ENCODE measurements around the gene GATD1.

GATD1 gene

DNA sequence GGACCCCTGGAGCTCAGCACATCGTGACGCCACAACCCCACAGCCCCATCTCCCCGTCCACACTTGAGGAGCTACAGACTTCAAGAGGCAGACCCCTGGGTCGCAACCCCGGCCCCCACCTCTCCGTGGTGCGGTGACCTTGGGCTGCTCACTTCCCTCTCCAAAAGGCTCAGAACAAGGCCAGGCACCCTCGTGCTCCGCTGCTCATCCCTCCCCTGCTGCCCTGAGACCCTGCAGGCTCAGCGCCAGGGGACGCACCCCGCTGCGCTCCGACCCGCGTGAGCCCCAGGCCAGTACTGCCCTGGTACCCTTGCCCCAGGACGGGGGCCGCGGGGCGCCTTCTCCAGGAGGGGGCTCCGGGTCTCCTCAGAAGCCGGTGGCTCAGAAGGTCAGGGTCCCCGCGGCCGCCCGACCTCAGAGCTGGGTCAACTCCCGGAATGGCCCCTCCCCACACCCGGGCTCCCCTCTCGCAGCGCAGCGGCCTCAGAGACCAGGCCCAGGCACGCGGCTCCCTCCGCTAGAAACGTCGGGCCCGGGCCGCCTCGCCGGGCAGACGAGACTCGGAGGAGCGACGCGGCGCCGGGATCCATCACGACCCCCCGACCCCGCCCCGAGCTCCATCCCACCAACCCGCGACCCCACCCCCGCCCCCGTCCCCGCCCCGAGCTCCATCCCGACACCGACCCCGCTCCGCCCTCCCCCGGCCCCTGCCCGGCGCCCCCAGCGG lies 563 bp downstream of the GATD1 start:
- DNase-seq = no peak

DNA sequence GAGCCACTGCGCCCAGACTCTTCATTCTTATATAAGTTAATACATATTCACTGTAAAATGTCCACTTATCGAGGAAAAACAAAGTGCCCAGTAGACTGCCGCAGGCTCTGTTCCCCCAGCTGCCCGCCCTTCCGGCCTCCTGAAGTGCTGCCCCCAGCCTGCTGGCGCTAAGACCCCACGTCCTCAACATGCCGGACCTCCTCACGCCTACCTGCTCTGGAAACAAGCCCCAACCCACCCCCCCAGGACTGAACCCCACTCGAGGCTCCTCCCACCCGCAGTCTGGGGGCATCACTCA lies 1.1 kb downstream of the GATD1 start:
- DNase-seq = no peak

DNA sequence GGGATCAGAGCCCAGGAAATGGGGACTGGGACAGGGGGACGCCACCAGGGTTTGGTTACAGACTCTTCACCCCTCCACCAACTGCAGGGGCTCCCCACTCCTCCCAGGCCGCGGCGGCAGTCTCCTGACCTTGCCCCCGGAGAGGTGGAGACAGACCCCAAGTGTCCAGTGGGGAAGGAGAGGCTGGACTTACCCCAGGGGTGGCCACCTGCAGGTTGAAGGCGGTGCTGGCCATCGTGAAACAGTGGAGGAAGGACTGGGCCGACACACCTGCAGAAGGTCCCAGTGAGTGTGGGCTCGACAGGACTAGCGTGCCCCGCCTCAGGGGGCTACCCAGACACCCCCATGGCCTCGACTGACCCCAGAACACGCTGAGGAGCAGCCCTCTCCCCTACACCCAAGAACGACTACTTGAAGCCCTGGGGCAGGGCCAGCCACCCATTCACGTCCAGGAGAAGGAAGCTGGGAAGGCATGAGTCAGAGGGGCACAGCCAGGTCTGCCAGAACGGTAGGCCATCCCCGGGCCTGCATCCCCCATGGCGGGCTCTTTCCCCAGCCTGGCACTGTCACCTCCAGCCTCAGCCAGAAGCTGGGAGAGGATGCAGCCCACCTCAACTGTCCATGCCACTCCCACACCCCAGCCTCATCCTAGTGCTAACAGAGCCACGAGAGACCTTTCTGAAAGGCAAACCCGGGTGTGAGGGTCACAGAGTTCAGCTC lies 2.3 kb downstream of the GATD1 start:
- no peak for DNase-seq

DNA sequence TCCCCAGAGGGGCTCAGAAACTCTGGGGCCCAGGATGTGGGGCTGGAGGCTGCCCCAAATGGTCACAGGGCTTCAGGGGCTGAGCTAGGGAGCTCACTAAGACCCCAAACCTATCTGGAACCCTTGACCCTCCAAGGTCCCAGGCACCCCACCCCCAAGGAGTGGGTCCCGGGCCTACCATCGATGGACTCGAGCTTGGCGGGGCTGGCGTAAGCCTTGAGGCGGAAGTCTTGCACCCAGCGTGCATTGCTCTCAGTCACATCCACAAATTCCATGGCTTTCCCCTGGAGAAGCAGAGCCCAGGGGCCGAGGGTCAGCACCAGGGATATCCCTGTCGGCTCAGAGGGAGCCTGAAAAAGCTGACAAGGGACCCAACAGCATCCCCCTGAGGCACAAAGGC lies 3.5 kb downstream of the GATD1 start:
- no peak for DNase-seq

DNA sequence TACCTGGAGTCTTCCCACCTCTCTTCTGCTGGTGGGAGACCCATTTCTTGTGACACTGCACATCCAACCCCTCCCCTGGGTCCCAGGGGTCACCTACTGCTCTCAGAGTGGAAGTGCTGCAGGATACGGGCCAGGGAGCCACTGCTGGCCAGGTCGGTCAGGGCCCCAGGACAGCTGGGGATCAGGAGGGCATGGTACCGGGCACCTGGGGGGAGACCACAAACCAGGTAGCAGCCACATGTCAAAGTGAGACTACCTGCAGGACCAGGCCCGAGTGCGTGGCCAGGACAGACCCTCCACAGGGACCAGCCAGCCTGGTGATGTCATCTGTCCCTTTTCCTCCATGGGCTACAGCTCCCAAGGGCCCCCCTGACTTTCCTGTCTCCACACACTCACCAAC lies 3.9 kb downstream of the GATD1 start:
- DNase-seq = no peak

DNA sequence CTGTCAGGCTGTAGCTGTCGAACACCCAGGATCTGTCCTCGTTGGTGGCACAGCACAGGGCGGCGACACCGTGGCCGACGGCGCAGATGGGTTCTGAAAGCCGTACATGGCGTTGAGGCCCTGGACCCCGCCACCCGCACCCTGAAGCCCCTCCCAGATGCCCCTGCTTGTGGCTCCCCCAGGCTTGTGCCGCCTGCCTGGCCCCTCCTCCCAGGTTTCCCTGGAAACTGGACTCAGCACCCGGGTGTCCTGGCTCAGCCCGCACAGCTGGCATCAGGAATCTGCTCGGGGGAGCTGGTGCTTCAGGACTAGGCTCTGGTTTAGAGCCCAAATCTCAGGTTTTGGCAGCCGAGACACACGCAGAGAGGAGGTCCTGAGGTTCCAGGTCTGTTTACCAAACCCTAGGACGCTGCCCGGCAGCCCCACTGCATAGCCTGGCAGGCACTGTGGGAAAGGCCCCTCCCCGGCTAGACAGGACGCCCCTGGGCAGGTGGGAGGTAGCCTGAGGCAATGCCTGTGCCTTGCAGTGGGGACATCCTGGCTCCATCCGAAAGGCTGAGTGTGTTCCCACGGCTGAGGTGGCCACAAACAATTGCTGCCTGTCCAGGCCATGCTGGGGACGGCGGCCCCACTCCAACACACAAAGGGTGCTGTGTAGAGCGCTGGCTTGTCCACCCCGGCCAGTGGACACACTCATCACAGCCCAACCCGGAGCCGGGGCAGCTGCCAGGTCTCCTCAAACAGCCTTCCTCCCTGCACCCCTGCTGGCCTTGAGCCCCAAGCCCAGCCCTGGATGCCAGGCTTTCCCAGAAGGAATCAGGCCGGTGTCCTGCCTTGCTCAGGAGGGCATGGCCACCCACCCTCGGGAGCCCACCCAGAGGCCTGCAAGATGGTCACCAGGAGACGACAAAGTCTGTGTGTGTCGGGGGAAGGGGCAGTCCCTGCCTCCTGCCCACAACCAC lies 4.6 kb downstream of the GATD1 start:
- no peak for DNase-seq

DNA sequence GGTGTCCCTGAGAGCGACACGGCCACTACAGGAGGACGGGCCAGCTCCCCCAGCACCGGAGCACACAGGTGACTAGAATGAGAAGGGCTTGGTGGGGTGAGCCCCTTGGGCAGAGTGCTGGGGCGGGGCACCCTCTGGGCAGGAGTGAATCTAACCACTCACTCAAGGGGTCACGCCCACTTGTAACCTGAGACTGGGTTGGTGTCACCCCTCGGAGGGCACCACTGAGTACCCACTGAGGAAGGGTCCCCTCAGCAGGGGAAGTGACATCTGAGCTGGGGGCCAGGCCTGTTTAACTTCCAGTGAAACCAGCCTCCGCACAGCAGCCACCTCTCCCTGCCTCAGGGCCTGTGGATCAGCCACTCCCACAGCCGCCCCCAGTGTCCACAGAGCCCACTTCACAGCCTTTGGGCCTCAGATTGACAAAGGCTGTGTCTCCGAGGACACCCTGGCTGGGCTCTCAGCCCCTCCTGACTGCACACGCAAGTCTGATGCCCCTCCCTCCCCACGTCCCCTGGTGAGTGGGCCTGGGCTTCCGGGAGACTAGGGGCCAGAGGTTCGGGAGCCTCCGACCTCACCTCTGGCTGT lies 5.6 kb downstream of the GATD1 start:
- DNase-seq = no peak

DNA sequence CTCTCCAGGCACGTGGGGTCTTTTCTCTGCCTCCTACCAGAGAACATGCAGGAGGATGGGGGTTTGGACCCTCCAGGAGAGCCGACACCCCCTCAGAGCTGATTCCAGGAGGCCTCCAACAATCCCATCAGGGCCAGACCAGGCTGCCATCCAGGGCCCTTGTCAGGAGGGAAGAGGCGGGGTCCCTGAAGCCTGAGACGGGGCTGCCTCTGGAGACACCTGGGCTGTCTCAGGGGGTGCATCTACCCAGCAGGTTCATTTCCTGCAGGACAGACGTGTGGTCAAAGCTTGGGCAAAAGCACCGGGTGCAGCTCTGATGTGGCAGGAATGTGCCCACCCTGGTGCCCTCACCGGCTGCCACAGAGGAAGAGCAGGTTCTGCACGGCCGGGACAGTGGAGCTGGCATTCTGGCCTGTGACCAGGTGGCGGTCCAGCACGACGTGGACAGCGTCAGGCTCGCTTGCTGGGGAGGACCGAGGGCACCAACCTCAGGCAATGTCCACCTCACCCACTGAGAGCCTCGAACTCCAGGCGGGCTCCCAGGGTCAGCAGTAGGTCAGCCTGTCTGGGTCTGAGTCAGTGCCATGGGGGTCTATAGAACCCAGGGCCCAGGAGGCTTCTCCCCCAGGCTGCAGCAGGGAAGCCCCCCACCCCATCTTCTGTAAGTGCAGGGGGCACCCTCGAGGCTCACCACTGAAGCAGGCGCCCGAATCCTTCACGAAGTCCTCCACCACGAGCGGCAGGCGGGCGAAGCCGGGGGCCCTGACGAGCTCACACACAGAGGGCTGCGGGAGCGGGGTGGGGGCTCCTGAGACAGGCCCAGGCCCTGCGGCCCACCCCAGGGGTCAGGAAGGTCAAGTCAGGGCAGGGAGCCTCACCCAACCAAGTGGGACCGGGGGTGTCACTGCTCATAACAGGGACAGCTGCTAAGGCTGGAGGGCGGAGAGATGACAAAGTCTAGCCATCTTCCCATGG lies 6.4 kb downstream of the GATD1 start:
- DNase-seq = no peak

DNA sequence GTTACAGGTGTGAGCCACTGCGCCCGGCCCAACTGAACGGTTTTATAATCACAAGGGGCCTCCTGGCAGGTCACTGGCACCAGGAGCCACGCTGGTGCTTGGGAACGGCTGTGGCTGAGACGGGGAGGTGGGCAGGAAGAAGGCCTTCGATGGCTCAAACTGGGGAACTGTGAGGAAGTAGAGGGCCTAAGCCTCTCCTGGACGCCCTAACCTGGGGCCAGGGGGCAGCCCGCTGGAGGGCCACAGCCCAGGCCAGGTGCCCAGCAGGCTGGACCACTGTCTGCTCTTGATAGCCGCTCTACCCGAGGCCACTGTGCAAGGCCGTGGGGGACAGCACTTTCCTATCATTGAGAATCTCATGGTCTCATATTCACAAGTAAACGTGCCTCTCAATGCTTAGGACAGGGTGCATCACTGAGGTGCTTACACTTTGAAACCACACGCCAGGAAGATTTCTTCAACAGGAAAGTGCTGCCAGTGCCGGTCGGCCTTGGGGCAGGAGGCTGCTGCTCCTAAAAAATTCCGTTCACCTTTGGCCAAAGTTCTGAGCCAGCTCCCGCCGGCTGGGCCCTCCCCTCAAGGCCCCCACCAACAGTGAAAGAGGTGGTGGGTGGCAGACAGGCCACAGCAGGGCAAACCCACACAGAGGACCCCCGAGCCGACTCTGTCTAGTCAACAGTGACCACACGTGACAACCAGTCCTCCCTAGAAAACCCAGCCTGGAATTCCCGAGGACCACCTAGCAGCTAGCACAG lies 7.2 kb downstream of the GATD1 start:
- DNase-seq = no peak

DNA sequence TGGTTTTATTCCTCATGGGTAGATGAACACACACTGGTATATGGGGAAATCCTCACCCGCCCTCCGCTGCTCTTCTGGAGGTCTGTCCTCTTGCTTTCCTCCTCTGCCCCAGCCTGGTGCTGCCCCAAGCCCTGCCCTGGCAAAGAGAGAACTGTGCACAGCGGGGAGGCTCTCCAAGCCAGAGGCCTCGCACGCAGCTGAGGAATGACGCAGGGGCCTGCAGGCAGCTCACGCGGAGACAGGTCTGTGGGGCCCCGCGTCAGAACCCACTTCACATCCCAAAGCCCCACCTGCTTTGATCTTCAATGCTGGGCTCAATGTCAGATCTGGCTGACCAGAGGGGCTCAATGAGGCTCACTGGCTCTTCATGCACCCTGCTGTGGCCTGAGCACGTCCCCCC lies 10.0 kb downstream of the GATD1 start:
- no peak for DNase-seq

DNA sequence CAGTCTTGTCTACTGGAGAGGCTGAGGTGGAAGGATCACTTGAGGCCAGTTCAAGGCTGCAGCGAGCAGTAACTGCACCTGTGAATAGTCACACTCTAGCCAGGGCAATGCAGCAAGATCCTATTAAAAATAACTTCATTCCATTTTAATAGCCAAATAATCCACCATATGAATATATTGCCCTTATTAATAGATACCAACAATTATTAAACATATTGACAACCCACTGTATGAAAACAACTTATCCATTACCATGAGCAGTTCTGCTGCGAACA lies 10.4 kb downstream of the GATD1 start:
- no peak for DNase-seq

DNA sequence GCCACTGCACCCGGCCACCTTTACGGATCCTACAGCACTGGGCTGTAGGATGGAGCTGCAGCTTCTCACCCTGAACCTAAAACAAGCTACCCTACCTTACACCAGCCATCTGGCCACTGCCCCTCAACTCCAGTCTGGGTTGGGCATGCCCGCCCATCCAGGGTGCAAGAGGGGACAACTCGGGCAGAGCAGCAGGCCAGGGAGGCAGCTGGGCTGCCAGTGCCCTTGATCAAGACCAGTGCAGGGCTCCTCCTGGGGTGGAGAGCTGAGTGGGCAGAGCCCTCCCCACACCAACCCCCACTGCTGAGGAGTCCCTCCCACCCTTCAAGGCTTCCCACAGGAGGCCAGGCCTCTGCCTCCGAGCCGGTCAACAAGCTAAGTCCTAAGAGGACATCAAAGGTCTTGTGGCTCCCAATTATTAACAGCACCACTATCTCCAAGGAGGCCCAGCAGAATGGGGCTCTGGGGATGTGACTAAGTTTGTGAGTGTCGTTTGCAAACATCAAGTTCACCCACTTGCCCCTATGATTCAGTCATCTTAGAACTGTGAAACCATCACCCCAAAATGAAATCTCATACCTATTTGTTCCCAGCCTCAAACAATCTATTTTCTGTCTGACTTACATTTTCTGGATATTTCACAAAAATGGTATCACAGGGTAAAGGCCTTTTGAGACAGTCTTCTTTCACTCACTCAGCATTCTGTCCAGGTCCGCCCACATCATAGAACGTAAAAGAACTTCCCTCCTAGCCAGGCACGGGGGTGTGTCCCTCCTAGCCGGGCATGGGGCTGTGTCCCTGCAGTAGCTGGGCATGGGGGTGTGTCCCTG lies 11.0 kb downstream of the GATD1 start:
- no peak for DNase-seq

DNA sequence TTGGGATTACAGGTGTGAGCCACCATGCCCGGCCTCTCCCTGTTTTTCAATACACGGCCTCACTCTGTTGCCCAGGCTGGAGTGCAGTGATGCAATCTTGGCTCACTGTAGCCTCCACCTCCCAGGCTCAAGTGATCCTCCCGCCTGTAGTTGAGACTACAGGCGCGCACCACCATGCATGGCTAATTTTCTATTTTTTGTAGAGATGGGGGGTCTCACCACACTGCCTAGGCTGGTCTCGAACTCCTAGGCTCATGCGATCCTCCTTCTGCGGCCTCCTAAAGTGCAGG lies 11.5 kb downstream of the GATD1 start:
- no peak for DNase-seq

DNA sequence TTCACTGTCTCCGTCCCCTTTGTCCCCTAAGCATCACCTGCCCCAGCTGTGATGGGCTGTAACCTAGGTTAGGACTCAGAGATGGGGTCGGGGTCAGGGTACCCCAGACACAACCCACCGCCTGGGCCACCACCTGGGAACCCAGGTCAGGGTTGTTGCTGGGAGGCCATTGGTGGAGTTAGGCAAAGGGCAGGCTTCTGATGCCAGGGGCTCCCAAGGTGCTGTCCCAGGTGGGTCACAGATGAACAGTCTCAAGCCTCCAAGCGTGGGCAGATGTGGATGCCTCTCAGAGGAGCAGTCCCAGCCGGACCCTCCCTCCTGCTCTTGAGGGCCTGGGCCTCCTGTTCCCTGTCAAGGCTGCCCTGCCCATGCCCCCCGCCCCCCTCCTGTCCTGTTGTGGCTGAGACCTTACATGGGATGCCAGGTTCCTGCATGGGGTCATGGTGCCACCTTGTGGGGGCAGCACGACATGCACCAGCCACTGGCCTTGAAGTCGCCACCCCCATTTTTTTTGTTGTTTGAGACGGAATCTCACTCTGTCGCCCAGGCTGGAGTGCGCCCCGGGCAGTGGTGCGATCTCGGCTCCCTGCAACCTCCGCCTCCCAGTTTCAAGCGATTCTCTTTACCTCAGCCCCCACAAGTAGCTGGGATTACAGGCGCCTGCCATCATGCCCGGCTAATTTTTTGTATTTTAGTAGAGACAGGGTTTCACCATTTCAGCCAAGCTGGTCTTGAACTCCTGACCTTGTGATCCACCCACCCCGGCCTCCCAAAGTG lies 12.1 kb downstream of the GATD1 start:
- no peak for DNase-seq

DNA sequence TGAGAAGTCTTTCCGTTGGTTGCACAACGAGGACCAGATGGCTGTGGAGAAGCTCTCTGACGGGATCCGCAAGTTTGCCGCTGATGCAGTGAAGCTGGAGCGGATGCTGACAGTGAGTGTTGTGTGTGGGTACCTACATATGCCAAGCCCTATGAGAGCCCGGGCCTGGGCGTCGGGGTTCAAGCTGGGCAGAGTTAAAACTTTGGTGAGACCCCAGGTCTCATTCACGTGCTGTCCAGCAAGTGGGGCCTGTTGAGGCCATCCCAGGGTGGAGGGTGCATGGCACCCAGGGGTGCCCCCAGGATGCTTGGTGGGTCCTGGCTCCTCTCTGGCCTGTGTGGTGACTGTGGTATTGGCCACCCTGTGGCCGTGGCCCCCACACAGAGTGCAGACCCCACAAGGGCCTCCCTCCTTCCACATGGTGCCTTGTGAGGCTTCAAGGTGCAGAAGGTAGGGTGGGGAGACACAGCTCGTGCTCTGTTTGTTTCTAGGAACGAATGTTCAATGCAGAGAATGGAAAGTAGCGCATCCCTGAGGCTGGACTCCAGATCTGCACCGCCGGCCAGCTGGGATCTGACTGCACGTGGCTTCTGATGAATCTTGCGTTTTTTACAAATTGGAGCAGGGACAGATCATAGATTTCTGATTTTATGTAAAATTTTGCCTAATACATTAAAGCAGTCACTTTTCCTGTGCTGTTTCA lies 12.8 kb downstream of the GATD1 start:
- no peak for DNase-seq

DNA sequence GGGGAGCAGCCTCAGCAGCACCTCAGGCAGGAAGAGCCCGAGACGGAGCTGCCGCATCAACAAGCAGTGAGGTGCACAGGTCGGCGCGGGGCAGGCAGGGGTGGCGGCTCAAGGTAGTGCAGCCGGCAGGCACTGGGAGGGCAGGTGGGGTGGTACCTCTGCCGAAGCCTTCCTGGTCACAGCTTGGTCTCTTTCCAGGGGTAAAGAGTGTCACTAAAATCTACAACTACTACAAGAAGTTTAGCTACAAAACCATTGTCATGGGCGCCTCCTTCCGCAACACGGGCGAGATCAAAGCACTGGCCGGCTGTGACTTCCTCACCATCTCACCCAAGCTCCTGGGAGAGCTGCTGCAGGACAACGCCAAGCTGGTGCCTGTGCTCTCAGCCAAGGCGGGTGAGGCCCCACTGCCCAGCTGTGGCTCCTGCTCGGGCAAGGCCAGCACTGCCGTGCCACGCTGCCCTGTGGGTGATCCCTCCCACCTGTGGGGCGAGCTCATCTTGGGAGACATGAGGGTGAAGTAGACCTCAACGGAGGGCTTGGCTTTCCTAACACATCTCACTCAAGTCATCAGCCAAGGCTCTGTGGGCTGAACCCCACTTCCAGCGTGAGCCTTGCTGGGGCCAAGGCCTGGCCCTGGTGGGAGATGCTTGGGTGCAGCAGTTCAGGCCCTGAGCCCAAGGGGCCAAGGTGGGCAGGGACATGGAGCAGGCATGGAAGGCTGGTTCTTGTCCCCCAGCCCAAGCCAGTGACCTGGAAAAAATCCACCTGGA lies 13.6 kb downstream of the GATD1 start:
- no peak for DNase-seq

DNA sequence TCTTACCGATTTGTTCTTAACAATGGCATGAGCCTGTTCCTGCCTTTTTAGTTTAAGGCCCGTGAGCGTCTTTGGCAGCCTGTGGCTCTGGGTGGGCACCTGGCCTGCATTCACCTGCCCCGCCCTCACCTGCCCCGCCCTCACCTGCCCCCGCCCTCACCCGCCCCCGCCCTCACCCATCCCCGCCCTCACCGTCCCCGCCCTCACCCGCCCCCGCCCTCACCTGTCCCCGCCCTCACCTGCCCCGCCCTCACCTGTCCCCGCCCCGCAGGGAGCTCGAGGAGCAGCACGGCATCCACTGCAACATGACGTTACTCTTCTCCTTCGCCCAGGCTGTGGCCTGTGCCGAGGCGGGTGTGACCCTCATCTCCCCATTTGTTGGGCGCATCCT lies 14.2 kb downstream of the GATD1 start:
- DNase-seq = no peak

DNA sequence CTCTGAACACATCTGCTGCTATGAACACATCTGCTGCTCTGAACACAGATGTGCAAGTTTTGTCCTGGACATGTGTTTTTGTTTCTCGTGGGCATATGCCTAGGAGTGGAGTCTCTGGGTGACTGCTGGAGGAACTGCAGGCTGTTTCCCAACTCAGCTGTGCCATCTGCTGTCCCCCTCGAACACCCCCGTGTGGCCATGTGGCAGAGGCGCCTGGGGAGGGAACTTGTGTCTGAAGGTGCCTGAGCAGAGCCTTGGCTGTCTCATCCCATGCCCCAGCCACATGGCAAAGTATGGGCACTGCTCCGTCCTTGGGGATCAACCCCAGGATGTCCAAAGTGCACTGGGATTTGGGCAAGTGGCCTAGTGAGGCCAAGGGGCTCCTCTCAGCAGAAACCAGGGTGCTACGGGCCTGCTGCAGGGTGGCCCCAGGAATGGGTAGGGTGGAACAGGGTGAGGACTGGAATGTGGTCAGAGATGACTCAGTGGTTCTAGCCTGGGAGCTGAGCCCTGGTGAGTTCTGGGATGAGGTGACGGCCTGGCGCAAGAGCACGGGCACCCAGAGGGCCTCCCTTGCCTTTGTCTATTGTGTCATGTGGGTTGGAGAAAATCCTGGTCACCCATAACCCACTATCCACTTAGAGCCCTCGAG lies 14.7 kb downstream of the GATD1 start:
- no peak for DNase-seq
